22Rv1 (cell line): ENCODE results near the gene PLEKHG7.

Source experiments
- CTCF ChIP-seq: fragments of 450-650 bp; IDR thresholded peaks from 2 replicates; pipeline ENCODE4 v1.5.1; 2017; ENCODE audit warnings: mild to moderate bottlenecking
- ZFX ChIP-seq: fragments of 450-650 bp; IDR thresholded peaks from 2 replicates; pipeline ENCODE4 v1.6.1; 2017; ENCODE audit warnings: antibody characterized with exemption, borderline replicate concordance

GRCh38 chr12:92690601-92691000, 12.2 kb upstream of the PLEKHG7 start:
- TF ChIP-seq CTCF (no peak), ZFX (no peak)
